ENCODE data around the gene UCMA. TPM values are rescaled to one million over a fixed set of nuclear protein-coding genes. Genes with fewer than 3 reads are reported as not detected.

UCMA gene
- total and polyA plus RNA-seq, 10 of the 15 experiments (the other 5 are each of a cell fraction or from before 2014, with no cell fraction given): 0.15 TPM; not detected in 9

GRCh38 chr10:13263591-13263990 lies 29.4 kb upstream of the UCMA start (continued):
- TF ChIP-seq ZBTB4 (CRISPR knock-in tag; IDR thresholded peaks at IDR 0.05) (no peak), STAT1 (conservative IDR thresholded peaks at IDR 0.05) (no peak), CHD1 (IDR thresholded peaks at IDR 0.05; ENCODE audit: low read depth, low read length) (no peak), SKIL (IDR thresholded peaks at IDR 0.05; ENCODE audit: low read depth, poor library complexity, severe bottlenecking) (no peak), USF1 (IDR thresholded peaks at IDR 0.05; ENCODE audit: borderline replicate concordance, extremely low read length, insufficient read depth, low read depth, low read length) (no peak), ZNF24 (IDR thresholded peaks at IDR 0.05) (no peak), SMAD1 (IDR thresholded peaks at IDR 0.05; ENCODE audit: low read depth, partially characterized antibody) (no peak)
